C4-2B (cell line): ENCODE data around the gene HLA-B.

Experiments
- ZFX ChIP-seq: fragments of 450-650 bp; IDR thresholded peaks from 2 replicates; pipeline ENCODE4 v1.6.1; 2017
- TF ChIP-seq, protein P1 (sequence below): fragments of 450-650 bp; conservative IDR thresholded peaks from 2 replicates; pipeline ENCODE4 v1.5.1; 2017; ENCODE audit warnings: mild to moderate bottlenecking

GRCh38 chr6:31305703-31306219 lies 51.2 kb downstream of the HLA-B start:
- TF ChIP-seq, protein P1, sequence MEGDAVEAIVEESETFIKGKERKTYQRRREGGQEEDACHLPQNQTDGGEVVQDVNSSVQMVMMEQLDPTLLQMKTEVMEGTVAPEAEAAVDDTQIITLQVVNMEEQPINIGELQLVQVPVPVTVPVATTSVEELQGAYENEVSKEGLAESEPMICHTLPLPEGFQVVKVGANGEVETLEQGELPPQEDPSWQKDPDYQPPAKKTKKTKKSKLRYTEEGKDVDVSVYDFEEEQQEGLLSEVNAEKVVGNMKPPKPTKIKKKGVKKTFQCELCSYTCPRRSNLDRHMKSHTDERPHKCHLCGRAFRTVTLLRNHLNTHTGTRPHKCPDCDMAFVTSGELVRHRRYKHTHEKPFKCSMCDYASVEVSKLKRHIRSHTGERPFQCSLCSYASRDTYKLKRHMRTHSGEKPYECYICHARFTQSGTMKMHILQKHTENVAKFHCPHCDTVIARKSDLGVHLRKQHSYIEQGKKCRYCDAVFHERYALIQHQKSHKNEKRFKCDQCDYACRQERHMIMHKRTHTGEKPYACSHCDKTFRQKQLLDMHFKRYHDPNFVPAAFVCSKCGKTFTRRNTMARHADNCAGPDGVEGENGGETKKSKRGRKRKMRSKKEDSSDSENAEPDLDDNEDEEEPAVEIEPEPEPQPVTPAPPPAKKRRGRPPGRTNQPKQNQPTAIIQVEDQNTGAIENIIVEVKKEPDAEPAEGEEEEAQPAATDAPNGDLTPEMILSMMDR: no peak
- no peak for TF ChIP-seq ZFX
